ENCODE data around the gene MUC22. TPM values are rescaled to one million over a fixed set of nuclear protein-coding genes. Genes with fewer than 3 reads are reported as not detected.
"Not testable (repeated sequence)": the region's sequence is repeated elsewhere in the genome, so short reads cannot be mapped to it uniquely, and the experiment has no call there.

MUC22 gene
- total RNA-seq, 1 experiment from 2014 or later: not detected

- TF ChIP-seq OVOL2 (CRISPR knock-in tag; IDR thresholded peaks at IDR 0.05; ENCODE audit: borderline replicate concordance) (no peak), ZNF423 (CRISPR knock-in tag; IDR thresholded peaks at IDR 0.05) (no peak), CDX4 (CRISPR knock-in tag; IDR thresholded peaks at IDR 0.05; ENCODE audit: borderline replicate concordance) (no peak), CREB1 (CRISPR knock-in tag; IDR thresholded peaks at IDR 0.05) (no peak), ERG (CRISPR knock-in tag; IDR thresholded peaks at IDR 0.05) (no peak), MAX (CRISPR knock-in tag; IDR thresholded peaks at IDR 0.05) (no peak), ZBTB21 (CRISPR knock-in tag; IDR thresholded peaks at IDR 0.05; ENCODE audit: borderline replicate concordance) (no peak), ZNF416 (CRISPR knock-in tag; IDR thresholded peaks at IDR 0.05) (no peak)
Measured at GRCh38 chr6:31016659-31017299, 6.5 kb downstream of the MUC22 start (continued).

GRCh38 chr6:31017436-31017835, 7.2 kb downstream of the MUC22 start:
- ATAC-seq; H3K4me3 Mint-ChIP-seq; H3K27ac Mint-ChIP-seq; H3K4me1 Mint-ChIP-seq; DNase-seq (ENCODE audit: low spot score); POLR2A ChIA-PET: not testable (repeated sequence)
- CTCF ChIA-PET: interaction anchor here (0.6 to 1.4 kb wide), 2 partner anchors 53 to 104 kb away, joined by 3 read pairs; no protein-coding TSS in a partner anchor
- peaks cover 37% of the 10 kb centered on the region for H3K9me3 Mint-ChIP-seq
- peaks cover 10% of the 10 kb centered on the region; the same call in 1 of the 2 replicates for H3K36me3 Mint-ChIP-seq
- H3K27me3 Mint-ChIP-seq (ENCODE audit: low read depth): peaks cover 19% of the 10 kb centered on the region
- peak; percentile 44 for TF ChIP-seq NFYB (CRISPR knock-in tag; conservative IDR thresholded peaks at IDR 0.05; ENCODE audit: low read depth)

- Mint-ChIP-seq H3K4me1 (peaks cover 3% of the 10 kb centered on the region; the same call in 1 of the 2 replicates), H3K27me3 (ENCODE audit: low read depth) (peaks cover 19% of the 10 kb centered on the region), H3K27ac (no peak overlapping the region), H3K4me3 (peak overlapping the region; percentile 2; the same call in 1 of the 2 replicates), H3K36me3 (peaks cover 10% of the 10 kb centered on the region; the same call in 1 of the 2 replicates), H3K9me3 (peaks cover 43% of the 10 kb centered on the region)
- no peak for DNase-seq (ENCODE audit: low spot score)
- CTCF ChIA-PET: no interaction called here
- TF ChIP-seq ARID4B (CRISPR knock-in tag; IDR thresholded peaks at IDR 0.05; ENCODE audit: borderline replicate concordance): no peak
- no peak for TF ChIP-seq SMAD3 (CRISPR knock-in tag; IDR thresholded peaks at IDR 0.05; ENCODE audit: borderline replicate concordance)
- no peak for TF ChIP-seq CREM (CRISPR knock-in tag; IDR thresholded peaks at IDR 0.05)
- no peak for TF ChIP-seq EMX1 (CRISPR knock-in tag; IDR thresholded peaks at IDR 0.05)
- no peak for TF ChIP-seq NR3C1 (CRISPR knock-in tag; conservative IDR thresholded peaks at IDR 0.05; ENCODE audit: low read depth)
- no peak for TF ChIP-seq FOXK1 (CRISPR knock-in tag; IDR thresholded peaks at IDR 0.05)
- no peak for TF ChIP-seq FOXP4 (CRISPR knock-in tag; IDR thresholded peaks at IDR 0.05)
- TF ChIP-seq SOX15 (CRISPR knock-in tag; IDR thresholded peaks at IDR 0.05): no peak
- TF ChIP-seq HMGA2 (CRISPR knock-in tag; IDR thresholded peaks at IDR 0.05): no peak
- no peak for TF ChIP-seq TEAD4 (CRISPR knock-in tag; IDR thresholded peaks at IDR 0.05)
- no peak for TF ChIP-seq NR1H2 (CRISPR knock-in tag; IDR thresholded peaks at IDR 0.05)
- POLR2A ChIA-PET: no interaction called here
- ATAC-seq: no peak
Measured at GRCh38 chr6:31020057-31020456, 9.8 kb downstream of the MUC22 start.
